Measurements from ENCODE around the gene ZNF730. TPM values are rescaled to one million over a fixed set of nuclear protein-coding genes. Genes with fewer than 3 reads are reported as not detected.
A peak's percentile ranks its signal among the peaks of the same experiment; 100 is the strongest.

The ZNF730 gene
- not detected for total RNA-seq
- long read RNA-seq = 0 reads

GRCh38 chr19:23116802-23117571 lies at the start of gene ZNF730:
Gene ZNF730, plus strand, starts transcription at chr19:23117025. Its CDS starts 149 bp downstream, at chr19:23117174.
- Histone ChIP-seq H3K27me3 (no peaks in the 10 kb centered on the region), H3K9me3 (no peaks in the 10 kb centered on the region), H3K4me3 (peak within 1 kb of the TSS; percentile 18 to 42 (median 35)), H3K4me1 (no peaks in the 10 kb centered on the region), H3K27ac (no peak within 1 kb of the TSS), H3K36me3 (no peaks in the 10 kb centered on the region)
- WGBS (ENCODE audit: insufficient coverage, low coverage, low lambda C conversion rate, missing lambda C conversion rate) = 2% methylated on average over 29 of the region's 44 CpGs
- ATAC-seq (peak; percentile 52 to 88 (median 69)), DNase-seq (peak in 1 of 3 donors; percentile 57)
- TF ChIP-seq CTCF (IDR thresholded peaks at IDR 0.05) (no peak), POLR2A (IDR thresholded peaks at IDR 0.05) (no peak)
- intact Hi-C loops (cut with DNase I) = no loop called here

GRCh38 chr19:23070353-23071146 lies 46.3 kb upstream of the ZNF730 start:
- peak; percentile 48 to 55 (median 54) for ATAC-seq
- no peaks in the 10 kb centered on the region for H3K27me3 ChIP-seq
- 7% methylated on average over 8 of the region's 43 CpGs for WGBS (ENCODE audit: insufficient coverage, low coverage, low lambda C conversion rate, missing lambda C conversion rate)
- H3K36me3 ChIP-seq = no peaks in the 10 kb centered on the region
- intact Hi-C loops (cut with DNase I) = no loop called here
- H3K4me1 ChIP-seq = no peaks in the 10 kb centered on the region
- no peak overlapping the region for H3K27ac ChIP-seq
- no peaks in the 10 kb centered on the region for H3K9me3 ChIP-seq
- TF ChIP-seq CTCF (IDR thresholded peaks at IDR 0.05) = peak in 3 of 4 donors; percentile 15 to 29 (median 22)
- TF ChIP-seq POLR2A (IDR thresholded peaks at IDR 0.05) = no peak
- DNase-seq = no peak
- H3K4me3 ChIP-seq = peak overlapping the region in 2 of 3 donors; percentile 1 to 7

GRCh38 chr19:23071147-23071511 lies 45.7 kb upstream of the ZNF730 start:
- ATAC-seq (peak; percentile 36 to 60 (median 44)), DNase-seq (peak in 2 of 3 donors; percentile 38 to 61)

More at GRCh38 chr19:23071147-23071511, 45.7 kb upstream of the ZNF730 start:
- TF ChIP-seq POLR2A (IDR thresholded peaks at IDR 0.05) (no peak), CTCF (IDR thresholded peaks at IDR 0.05) (no peak)
- Histone ChIP-seq H3K27me3 (no peaks in the 10 kb centered on the region), H3K4me3 (peak overlapping the region in 2 of 3 donors; percentile 1 to 7), H3K9me3 (no peaks in the 10 kb centered on the region), H3K4me1 (no peaks in the 10 kb centered on the region), H3K36me3 (no peaks in the 10 kb centered on the region), H3K27ac (no peak overlapping the region)
- intact Hi-C loops (cut with DNase I) = no loop called here
- WGBS (ENCODE audit: insufficient coverage, low coverage, low lambda C conversion rate, missing lambda C conversion rate) = 8% methylated on average over 4 of the region's 30 CpGs
